Ishikawa (cell line): ENCODE data around the gene PSD4.

ENCODE experiments used
- CREB1 ChIP-seq: IDR thresholded peaks from 2 replicates; pipeline ENCODE4 v1.6.1; 2012; ENCODE audit warnings: low read depth
- EP300 ChIP-seq: IDR thresholded peaks from 2 replicates; pipeline ENCODE4 v1.6.1; 2012; ENCODE audit warnings: borderline replicate concordance
- FOXM1 ChIP-seq: IDR thresholded peaks from 2 replicates; pipeline ENCODE4 v1.6.1; 2012; ENCODE audit warnings: low read depth, borderline replicate concordance
- MAX ChIP-seq: IDR thresholded peaks from 2 replicates; pipeline ENCODE4 v1.6.1; 2012
- REST ChIP-seq: IDR thresholded peaks from 2 replicates; pipeline ENCODE4 v1.6.1; 2012; ENCODE audit warnings: low read depth, mild to moderate bottlenecking
- TAF1 ChIP-seq: IDR thresholded peaks from 2 replicates; pipeline ENCODE4 v1.6.1; 2012; ENCODE audit warnings: low read depth, mild to moderate bottlenecking
- YY1 ChIP-seq: IDR thresholded peaks from 2 replicates; pipeline ENCODE4 v1.6.1; 2012; ENCODE audit warnings: low read depth

- TF ChIP-seq EP300, result no peak
- TF ChIP-seq MAX, result no peak
- no peak for TF ChIP-seq FOXM1
- TF ChIP-seq TAF1, result no peak
- no peak for TF ChIP-seq CREB1
- TF ChIP-seq REST, result no peak
- no peak for TF ChIP-seq YY1
These were observed 35.9 kb upstream of the PSD4 start for GRCh38 chr2:113137827-113138226.
